Skeletal muscle satellite cell (primary cell): ENCODE measurements around the gene PDSS1.

ENCODE experiments used
- H3K27me3 ChIP-seq: 2 replicates; pipeline ENCODE4 v1.7.0; 2013; ENCODE audit warnings: low read length; ENCODE audit not compliant: control insufficient read depth, insufficient read depth
- H3K36me3 ChIP-seq: 2 replicates; pipeline ENCODE4 v1.7.0; 2013; ENCODE audit warnings: mild to moderate bottlenecking, control low read depth, low read length; ENCODE audit not compliant: insufficient read depth
- H3K4me1 ChIP-seq: 2 replicates; pipeline ENCODE4 v1.7.0; 2013; ENCODE audit warnings: low read length; ENCODE audit not compliant: control insufficient read depth, insufficient read depth
- H3K4me2 ChIP-seq: 2 replicates; pipeline ENCODE4 v1.7.0; 2013; ENCODE audit warnings: mild to moderate bottlenecking, low read length
- H3K4me3 ChIP-seq: 2 replicates; pipeline ENCODE4 v1.7.0; 2013; ENCODE audit warnings: low read length
- H3K9ac ChIP-seq: 2 replicates; pipeline ENCODE4 v1.7.0; 2013; ENCODE audit warnings: mild to moderate bottlenecking, low read depth, low read length, moderate library complexity
- H3K9me3 ChIP-seq: replicated peaks from 2 replicates; pipeline ENCODE4 v1.7.0; 2013; ENCODE audit warnings: mild to moderate bottlenecking, control low read depth, low read length

Gene PDSS1

GRCh38 chr10:26700884-26701630 lies 3.6 kb downstream of the PDSS1 start:
- H3K4me1 ChIP-seq: peaks cover 11% of the 10 kb centered on the region
- H3K4me2 ChIP-seq: no peak overlapping the region
- H3K4me3 ChIP-seq: no peak overlapping the region
- no peaks in the 10 kb centered on the region for H3K9me3 ChIP-seq
- no peak overlapping the region for H3K9ac ChIP-seq
- peaks cover 9% of the 10 kb centered on the region for H3K36me3 ChIP-seq
- H3K27me3 ChIP-seq: no peaks in the 10 kb centered on the region

- Histone ChIP-seq H3K4me2 (no peak overlapping the region), H3K27me3 (no peaks in the 10 kb centered on the region), H3K9me3 (no peaks in the 10 kb centered on the region), H3K9ac (no peak overlapping the region), H3K36me3 (peaks cover 26% of the 10 kb centered on the region), H3K4me1 (peaks cover 7% of the 10 kb centered on the region), H3K4me3 (no peak overlapping the region)
Observed at GRCh38 chr10:26703096-26703495, 5.6 kb downstream of the PDSS1 start.

DNA sequence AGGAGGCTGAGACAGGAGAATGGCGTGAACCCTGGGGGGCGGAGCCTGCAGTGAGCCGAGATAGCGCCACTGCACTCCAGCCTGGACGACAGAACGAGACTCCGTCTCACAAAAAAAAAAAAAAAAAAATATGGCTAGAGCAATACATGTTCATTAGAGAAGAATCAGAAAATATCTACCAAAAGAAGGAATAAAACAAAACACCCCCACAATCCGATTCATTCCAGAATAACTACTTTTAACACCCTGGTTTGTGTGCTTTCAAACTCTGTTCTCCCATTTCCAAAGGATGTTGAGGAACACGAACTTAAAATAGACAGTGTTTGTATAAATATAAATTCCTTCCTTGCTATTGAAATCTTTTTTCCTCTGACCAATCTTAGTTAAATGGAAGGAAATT lies 6.5 kb downstream of the PDSS1 start:
- no peak overlapping the region for H3K4me2 ChIP-seq
- no peak overlapping the region for H3K4me3 ChIP-seq

GRCh38 chr10:26706206-26706605 lies 8.7 kb downstream of the PDSS1 start:
- no peak overlapping the region for H3K4me2 ChIP-seq
- no peak overlapping the region for H3K9ac ChIP-seq
- H3K4me3 ChIP-seq: no peak overlapping the region
- H3K27me3 ChIP-seq: no peaks in the 10 kb centered on the region
- peaks cover 28% of the 10 kb centered on the region for H3K36me3 ChIP-seq
- no peaks in the 10 kb centered on the region for H3K4me1 ChIP-seq
- H3K9me3 ChIP-seq: no peaks in the 10 kb centered on the region

More for the DNA sequence above, 6.5 kb downstream of the PDSS1 start:
- Histone ChIP-seq H3K4me1 (peaks cover under 1% of the 10 kb centered on the region), H3K9ac (no peak overlapping the region), H3K27me3 (no peaks in the 10 kb centered on the region), H3K9me3 (no peaks in the 10 kb centered on the region), H3K36me3 (peaks cover 30% of the 10 kb centered on the region)

- peaks cover 28% of the 10 kb centered on the region for H3K36me3 ChIP-seq
- no peak overlapping the region for H3K9ac ChIP-seq
- H3K27me3 ChIP-seq: no peaks in the 10 kb centered on the region
- H3K9me3 ChIP-seq: no peaks in the 10 kb centered on the region
- H3K4me2 ChIP-seq: no peak overlapping the region
- H3K4me1 ChIP-seq: no peaks in the 10 kb centered on the region
- no peak overlapping the region for H3K4me3 ChIP-seq
Observed at GRCh38 chr10:26706936-26707335, 9.4 kb downstream of the PDSS1 start.

GRCh38 chr10:26711324-26711723 lies 13.8 kb downstream of the PDSS1 start:
- no peak overlapping the region for H3K9ac ChIP-seq
- H3K9me3 ChIP-seq: no peaks in the 10 kb centered on the region
- no peak overlapping the region for H3K4me2 ChIP-seq
- H3K4me3 ChIP-seq: no peak overlapping the region
- peaks cover 29% of the 10 kb centered on the region for H3K36me3 ChIP-seq
- no peaks in the 10 kb centered on the region for H3K27me3 ChIP-seq
- H3K4me1 ChIP-seq: no peaks in the 10 kb centered on the region

DNA sequence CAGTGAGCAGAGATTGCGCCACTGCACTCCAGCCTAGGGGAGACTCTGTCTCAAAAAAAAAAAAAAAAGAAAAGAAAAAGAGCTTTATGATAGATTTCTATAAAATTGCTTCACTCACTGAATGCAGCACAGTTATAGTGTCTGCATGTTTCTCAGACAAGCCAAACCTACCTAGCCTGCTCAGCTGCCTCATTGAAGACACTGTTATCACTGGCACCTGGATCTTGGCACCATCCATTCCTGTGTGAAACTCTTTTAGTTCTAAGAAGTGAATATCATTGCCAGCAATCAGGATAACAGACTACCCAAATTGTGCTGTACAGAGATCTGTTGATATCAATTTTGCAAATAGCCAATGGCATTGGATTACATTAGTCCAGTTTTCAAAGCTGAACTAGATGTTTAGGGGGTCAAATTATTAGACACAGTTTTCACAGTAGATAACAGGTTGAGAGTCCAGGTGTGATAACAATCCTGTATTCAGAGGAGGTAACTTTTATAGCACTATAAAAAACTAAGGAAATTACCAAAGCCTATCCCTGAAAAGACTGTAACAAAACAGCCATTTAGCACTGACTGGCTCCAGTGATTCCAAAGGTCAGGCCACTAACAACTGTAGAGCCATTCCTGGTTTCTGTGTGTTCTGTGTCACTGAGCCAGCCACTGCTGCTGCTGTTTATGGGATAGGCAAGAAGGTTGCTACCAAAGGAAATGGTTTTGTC lies 17.1 kb downstream of the PDSS1 start:
- Histone ChIP-seq H3K9ac (no peak overlapping the region), H3K4me1 (no peaks in the 10 kb centered on the region), H3K9me3 (no peaks in the 10 kb centered on the region), H3K27me3 (no peaks in the 10 kb centered on the region), H3K36me3 (peaks cover 11% of the 10 kb centered on the region), H3K4me2 (no peak overlapping the region), H3K4me3 (no peak overlapping the region)

DNA sequence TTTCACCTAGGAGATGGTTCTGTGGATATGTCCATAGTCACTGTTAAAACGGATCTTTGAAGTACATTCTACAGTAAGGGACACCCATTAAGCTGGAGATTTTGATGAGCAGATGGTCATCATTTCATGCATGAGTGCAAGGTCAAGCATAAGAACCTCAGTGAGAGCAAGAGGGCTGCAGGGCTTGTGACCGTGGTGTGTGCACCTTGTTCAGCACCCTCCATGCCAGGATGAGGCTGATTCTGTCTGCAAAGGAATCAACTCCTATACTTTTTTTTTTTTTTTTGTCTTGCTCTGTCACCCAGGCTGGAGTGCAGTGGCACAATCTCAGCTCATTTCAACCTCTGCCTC lies 17.6 kb downstream of the PDSS1 start:
- Histone ChIP-seq H3K9ac (no peak overlapping the region), H3K27me3 (no peaks in the 10 kb centered on the region), H3K9me3 (no peaks in the 10 kb centered on the region), H3K4me1 (no peaks in the 10 kb centered on the region), H3K4me2 (no peak overlapping the region), H3K4me3 (no peak overlapping the region), H3K36me3 (peaks cover 12% of the 10 kb centered on the region)

- Histone ChIP-seq H3K4me2 (no peak overlapping the region), H3K9me3 (no peaks in the 10 kb centered on the region), H3K36me3 (peaks cover 23% of the 10 kb centered on the region), H3K27me3 (no peaks in the 10 kb centered on the region), H3K4me3 (no peak overlapping the region), H3K4me1 (no peaks in the 10 kb centered on the region), H3K9ac (no peak overlapping the region)
Observed at GRCh38 chr10:26717476-26717875, 20.0 kb downstream of the PDSS1 start.

- no peak overlapping the region for H3K9ac ChIP-seq
- peaks cover 23% of the 10 kb centered on the region for H3K36me3 ChIP-seq
- peaks cover 3% of the 10 kb centered on the region for H3K4me1 ChIP-seq
- no peak overlapping the region for H3K4me2 ChIP-seq
- H3K27me3 ChIP-seq: no peaks in the 10 kb centered on the region
- H3K9me3 ChIP-seq: no peaks in the 10 kb centered on the region
- no peak overlapping the region for H3K4me3 ChIP-seq
Observed at GRCh38 chr10:26721561-26721960, 24.1 kb downstream of the PDSS1 start.

DNA sequence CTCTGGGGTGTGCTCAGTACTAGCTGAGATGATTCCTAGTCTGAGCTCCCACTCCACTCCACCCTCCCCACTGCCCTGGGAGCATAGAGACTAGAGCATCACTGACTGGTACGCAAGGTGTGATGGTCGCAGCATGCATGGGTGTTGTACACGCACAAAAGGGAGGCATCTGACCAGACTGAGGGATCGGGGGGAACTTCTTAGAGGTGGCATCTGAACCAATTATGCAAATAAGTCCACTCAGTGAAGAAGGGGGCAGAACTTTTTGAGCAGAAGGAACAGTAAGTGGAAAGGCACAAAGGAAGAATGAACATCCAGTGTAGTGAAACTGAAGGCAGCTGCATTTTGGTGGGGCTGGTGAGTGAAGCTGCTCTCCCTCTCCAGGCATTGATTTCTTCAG lies 25.5 kb downstream of the PDSS1 start:
- H3K4me3 ChIP-seq: no peak overlapping the region
- H3K9me3 ChIP-seq: no peaks in the 10 kb centered on the region
- H3K36me3 ChIP-seq: peaks cover 27% of the 10 kb centered on the region
- H3K27me3 ChIP-seq: no peaks in the 10 kb centered on the region
- peaks cover 3% of the 10 kb centered on the region for H3K4me1 ChIP-seq
- H3K4me2 ChIP-seq: no peak overlapping the region
- H3K9ac ChIP-seq: no peak overlapping the region
